HUES48 (cell line): ENCODE measurements around the gene PNCK.

Experiments
- H3K27ac ChIP-seq: one replicate; pipeline ENCODE4 v1.7.0; 2013; ENCODE audit warnings: low read depth, low read length, inconsistent platforms
- H3K27me3 ChIP-seq: 2 replicates; pipeline ENCODE4 v1.6.1; 2013; ENCODE audit warnings: mild to moderate bottlenecking, low read length; ENCODE audit not compliant: control insufficient read depth, insufficient read depth
- H3K36me3 ChIP-seq: 2 replicates; pipeline ENCODE4 v1.6.1; 2013; ENCODE audit warnings: low read length; ENCODE audit not compliant: control insufficient read depth, insufficient read depth
- H3K4me1 ChIP-seq: 2 replicates; pipeline ENCODE4 v1.6.1; 2013; ENCODE audit warnings: mild to moderate bottlenecking, low read length; ENCODE audit not compliant: control insufficient read depth, insufficient read depth
- H3K4me3 ChIP-seq: 2 replicates; pipeline ENCODE4 v1.5.1; 2013; ENCODE audit warnings: mild to moderate bottlenecking, low read depth, low read length
- H3K9ac ChIP-seq: 2 replicates; pipeline ENCODE4 v1.6.1; 2013; ENCODE audit warnings: mild to moderate bottlenecking, low read depth, low read length, moderate library complexity
- H3K9me3 ChIP-seq: 2 replicates; pipeline ENCODE4 v1.6.1; 2013; ENCODE audit warnings: low read length; ENCODE audit not compliant: control insufficient read depth, insufficient read depth

Gene PNCK

GRCh38 chrX:153669174-153669890, 4.3 kb downstream of the PNCK start:
- no peak overlapping the region for H3K9ac ChIP-seq
- H3K9me3 ChIP-seq: peaks cover 43% of the 10 kb centered on the region
- H3K27ac ChIP-seq: no peak overlapping the region
- H3K4me1 ChIP-seq: peaks cover 2% of the 10 kb centered on the region; the same call in 1 of the 2 replicates
- no peaks in the 10 kb centered on the region for H3K27me3 ChIP-seq
- H3K36me3 ChIP-seq: no peaks in the 10 kb centered on the region
- H3K4me3 ChIP-seq: no peak overlapping the region

GRCh38 chrX:153668423-153669173, 5.0 kb downstream of the PNCK start:
- no peaks in the 10 kb centered on the region for H3K4me1 ChIP-seq
- H3K4me3 ChIP-seq: no peak overlapping the region
- no peaks in the 10 kb centered on the region for H3K27me3 ChIP-seq
- no peak overlapping the region for H3K9ac ChIP-seq
- no peaks in the 10 kb centered on the region for H3K36me3 ChIP-seq
- H3K27ac ChIP-seq: no peak overlapping the region
- H3K9me3 ChIP-seq: peaks cover 42% of the 10 kb centered on the region

DNA sequence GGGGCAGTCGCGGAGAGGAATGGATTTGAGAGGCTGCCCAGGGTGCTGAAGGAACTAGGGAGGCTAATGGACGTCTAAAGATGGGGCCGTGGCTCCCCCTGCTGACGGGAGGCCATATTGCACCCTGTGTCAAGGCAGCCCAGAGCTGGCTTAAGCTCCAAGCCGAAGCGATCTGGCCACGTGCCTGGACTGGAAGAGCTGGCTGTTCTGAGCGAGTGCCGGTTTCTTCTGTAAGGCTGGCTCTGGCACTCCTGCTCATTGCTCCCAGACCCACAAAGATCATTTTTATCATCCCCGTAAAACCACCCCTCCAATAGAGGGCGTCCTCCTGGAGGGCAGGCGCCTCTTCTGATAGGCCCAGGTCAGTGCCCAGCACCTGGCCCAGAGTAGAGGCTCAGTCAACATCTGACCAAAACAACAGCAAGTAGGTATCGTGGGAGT, 5.6 kb downstream of the PNCK start:
- H3K4me3 ChIP-seq: peak overlapping the region; percentile 38

GRCh38 chrX:153667281-153667955, 6.2 kb downstream of the PNCK start:
- H3K27ac ChIP-seq: no peak overlapping the region
- no peaks in the 10 kb centered on the region for H3K4me1 ChIP-seq
- no peak overlapping the region for H3K9ac ChIP-seq
- H3K9me3 ChIP-seq: peaks cover 42% of the 10 kb centered on the region
- no peaks in the 10 kb centered on the region for H3K36me3 ChIP-seq
- peak overlapping the region; percentile 38 for H3K4me3 ChIP-seq
- H3K27me3 ChIP-seq: no peaks in the 10 kb centered on the region

More for the DNA sequence above, 5.6 kb downstream of the PNCK start:
- Histone ChIP-seq H3K9me3 (peaks cover 42% of the 10 kb centered on the region), H3K27me3 (no peaks in the 10 kb centered on the region), H3K36me3 (no peaks in the 10 kb centered on the region), H3K4me1 (no peaks in the 10 kb centered on the region), H3K27ac (no peak overlapping the region), H3K9ac (no peak overlapping the region)

DNA sequence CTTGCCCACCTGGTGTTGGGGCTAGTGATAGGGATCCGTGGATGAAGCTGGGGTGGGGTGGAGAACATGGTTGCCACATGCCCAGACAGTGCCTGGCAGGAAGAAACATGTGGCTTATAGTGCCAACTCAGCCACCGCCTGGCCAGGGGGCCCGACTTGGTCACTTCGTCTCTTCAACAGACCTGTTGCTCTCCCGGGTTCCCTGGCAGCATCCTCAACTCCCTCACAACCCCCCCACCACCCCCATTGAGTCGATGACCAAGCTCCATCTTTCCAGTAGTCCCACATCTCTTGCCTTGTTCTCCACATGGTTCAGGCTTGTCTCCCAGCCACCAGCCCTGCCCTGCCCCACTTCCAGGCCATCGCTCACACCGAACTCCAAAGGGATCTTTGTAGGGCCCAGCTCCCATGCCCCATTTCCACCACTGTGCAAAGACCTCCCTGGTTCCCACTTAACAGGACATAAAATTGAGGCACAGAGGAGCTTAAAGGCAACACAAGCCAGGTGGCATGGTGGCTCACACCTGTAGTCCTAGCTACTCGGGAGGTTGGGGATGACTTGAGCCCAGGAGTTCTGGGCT, 7.8 kb downstream of the PNCK start:
- Histone ChIP-seq H3K4me1 (no peaks in the 10 kb centered on the region), H3K27me3 (0 out of 2 replicates have a peak, but pooled peaks cover 4% of the 10 kb centered on the region), H3K27ac (no peak overlapping the region), H3K9ac (no peak overlapping the region), H3K4me3 (no peak overlapping the region), H3K36me3 (no peaks in the 10 kb centered on the region), H3K9me3 (peaks cover 36% of the 10 kb centered on the region)

DNA sequence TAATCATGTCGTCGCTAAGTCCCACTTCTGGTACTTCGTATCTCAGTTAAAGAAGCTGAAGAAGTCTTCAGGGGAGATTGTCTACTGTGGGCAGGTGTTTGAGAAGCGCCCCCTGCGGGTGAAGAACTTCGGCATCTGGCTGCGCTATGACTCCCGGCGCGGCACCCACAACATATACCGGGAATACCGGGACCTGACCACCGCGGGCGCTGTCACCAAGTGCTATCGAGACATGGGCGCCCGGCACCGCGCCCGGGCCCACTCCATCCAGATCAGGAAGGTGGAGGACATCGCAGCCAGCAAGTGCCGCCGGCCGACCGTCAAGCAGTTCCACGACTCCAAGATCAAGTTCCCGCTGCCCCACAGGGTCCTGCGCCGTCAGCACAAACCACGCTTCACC, 11.3 kb downstream of the PNCK start:
- Histone ChIP-seq H3K4me3 (no peak overlapping the region; the same call in 1 of the 2 replicates), H3K9me3 (peaks cover 37% of the 10 kb centered on the region), H3K27ac (no peak overlapping the region), H3K9ac (no peak overlapping the region), H3K4me1 (no peaks in the 10 kb centered on the region), H3K27me3 (0 out of 2 replicates have a peak, but pooled peaks cover 4% of the 10 kb centered on the region), H3K36me3 (no peaks in the 10 kb centered on the region)

DNA sequence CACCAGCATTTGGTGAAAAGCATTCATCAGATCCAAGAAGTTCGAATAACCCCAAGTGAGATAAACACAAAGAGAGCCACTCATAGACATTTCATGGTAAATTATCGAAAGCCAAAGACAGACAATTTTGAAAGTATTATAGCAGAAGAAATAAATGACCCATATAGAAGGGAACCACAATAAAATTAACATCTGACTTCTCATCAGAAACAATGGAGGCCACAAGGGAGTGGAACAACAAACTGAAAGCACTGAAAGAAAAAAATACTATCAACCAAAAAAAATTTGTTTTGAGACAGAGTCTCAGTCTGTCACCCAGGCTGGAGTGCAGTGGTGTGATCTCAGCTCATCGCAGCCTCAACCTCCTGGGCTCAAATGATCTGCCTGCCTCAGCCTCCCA, 14.3 kb downstream of the PNCK start:
- Histone ChIP-seq H3K36me3 (no peaks in the 10 kb centered on the region), H3K27ac (no peak overlapping the region), H3K9ac (no peak overlapping the region), H3K27me3 (0 out of 2 replicates have a peak, but pooled peaks cover 4% of the 10 kb centered on the region), H3K4me3 (no peak overlapping the region), H3K4me1 (no peaks in the 10 kb centered on the region), H3K9me3 (peaks cover 23% of the 10 kb centered on the region)

- H3K4me1 ChIP-seq: no peaks in the 10 kb centered on the region
- H3K27me3 ChIP-seq: 0 out of 2 replicates have a peak, but pooled peaks cover 4% of the 10 kb centered on the region
- H3K9ac ChIP-seq: no peak overlapping the region
- H3K36me3 ChIP-seq: no peaks in the 10 kb centered on the region
- H3K4me3 ChIP-seq: no peak overlapping the region
- H3K27ac ChIP-seq: no peak overlapping the region
- H3K9me3 ChIP-seq: peaks cover 32% of the 10 kb centered on the region
These were observed 16.5 kb downstream of the PNCK start for GRCh38 chrX:153657161-153657560.

GRCh38 chrX:153653556-153653955, 20.1 kb downstream of the PNCK start:
- H3K27ac ChIP-seq: no peak overlapping the region
- H3K9me3 ChIP-seq: peaks cover 22% of the 10 kb centered on the region
- H3K4me3 ChIP-seq: no peak overlapping the region

DNA sequence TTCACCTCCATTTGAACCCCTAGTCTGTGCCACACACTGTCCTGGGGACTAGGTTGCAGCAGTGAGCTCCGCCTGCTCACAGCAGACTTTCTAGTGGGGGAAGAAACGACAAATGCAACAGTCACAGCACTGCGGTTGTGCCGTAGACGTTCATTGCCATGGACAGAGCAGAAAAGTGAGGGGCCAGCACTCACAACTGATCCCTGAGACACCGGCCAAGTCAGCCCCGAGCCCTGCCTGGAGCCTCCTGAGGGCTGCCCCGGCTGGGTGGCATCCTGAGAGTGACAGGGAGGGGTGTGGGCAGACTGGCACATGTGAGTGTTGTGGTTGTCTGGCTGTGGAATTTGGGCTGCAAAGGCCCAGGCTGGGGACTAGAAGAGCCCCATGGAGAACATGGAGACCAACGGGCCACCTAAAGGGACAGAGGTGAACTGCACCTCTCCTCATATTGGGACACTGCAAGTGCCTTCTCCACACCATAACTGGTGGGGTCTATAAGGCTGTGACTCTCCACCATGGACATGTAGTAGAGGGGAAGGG, 22.0 kb downstream of the PNCK start:
- H3K9ac ChIP-seq: no peak overlapping the region
- H3K36me3 ChIP-seq: no peaks in the 10 kb centered on the region
- no peak overlapping the region for H3K4me3 ChIP-seq
- no peaks in the 10 kb centered on the region for H3K4me1 ChIP-seq
- peaks cover 29% of the 10 kb centered on the region for H3K27me3 ChIP-seq
- peaks cover 21% of the 10 kb centered on the region for H3K9me3 ChIP-seq
- no peak overlapping the region for H3K27ac ChIP-seq

More at GRCh38 chrX:153653556-153653955, 20.1 kb downstream of the PNCK start:
- no peaks in the 10 kb centered on the region for H3K4me1 ChIP-seq
- H3K27me3 ChIP-seq: peaks cover 9% of the 10 kb centered on the region
- H3K36me3 ChIP-seq: no peaks in the 10 kb centered on the region
- H3K9ac ChIP-seq: no peak overlapping the region
